ENCODE data around the gene PPP6R3.
"Not testable (repeated sequence)": the region's sequence is repeated elsewhere in the genome, so short reads cannot be mapped to it uniquely, and the experiment has no call there.

Gene PPP6R3

DNA sequence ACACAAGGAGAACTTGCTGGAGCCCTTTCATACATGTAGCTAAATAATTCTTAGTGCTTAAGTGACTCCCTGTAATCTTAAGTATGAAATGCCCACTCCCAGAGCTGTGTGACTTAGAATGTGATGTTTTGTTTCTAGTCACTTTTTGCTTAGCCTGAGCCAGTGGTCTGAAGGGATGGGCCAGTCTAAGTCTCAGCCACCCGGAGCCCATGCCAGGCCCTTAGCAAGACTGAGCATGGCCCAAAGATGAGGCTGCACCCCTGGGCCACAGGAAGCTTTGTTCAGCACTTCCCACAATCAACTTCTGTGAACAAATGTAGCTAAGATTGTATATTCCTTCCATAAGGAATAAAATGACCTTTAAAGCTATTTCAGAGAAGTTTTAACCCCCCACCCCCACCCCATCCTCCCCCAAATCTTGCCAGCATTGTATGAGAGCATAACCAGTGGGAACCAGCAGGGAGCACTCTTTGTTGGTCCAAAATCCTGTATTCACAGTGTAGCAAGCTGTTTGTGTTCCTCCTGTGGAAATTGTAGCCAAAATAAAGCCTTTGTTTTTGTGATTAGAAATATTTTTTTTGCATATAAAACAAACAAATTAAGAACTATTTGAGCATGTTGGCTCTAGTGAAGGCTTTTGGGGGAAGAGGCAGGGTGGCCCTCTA is 150.0 kb downstream of the PPP6R3 start:
- DNase-seq (ENCODE audit: low read depth), result no peak

DNA sequence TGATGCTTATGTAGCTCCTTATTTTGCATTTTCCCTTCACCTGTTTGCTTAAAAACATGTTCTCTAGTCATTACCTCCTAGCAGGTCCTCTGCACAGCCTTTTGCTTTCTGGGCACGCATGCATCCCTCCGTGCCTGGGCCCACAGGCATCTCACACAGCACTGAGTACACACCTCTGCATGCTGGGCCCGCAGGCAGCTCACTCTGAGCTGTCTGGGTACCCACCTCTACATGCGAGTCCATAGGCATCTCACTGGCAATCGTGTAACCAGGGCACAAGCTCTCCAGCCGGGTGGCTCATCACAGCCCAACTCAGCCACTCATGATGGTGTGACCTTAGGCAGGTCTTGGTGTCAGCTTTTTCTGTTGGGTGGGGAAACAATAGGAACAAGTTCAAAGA is 155.1 kb downstream of the PPP6R3 start:
- no peak for DNase-seq (ENCODE audit: low read depth)

DNA sequence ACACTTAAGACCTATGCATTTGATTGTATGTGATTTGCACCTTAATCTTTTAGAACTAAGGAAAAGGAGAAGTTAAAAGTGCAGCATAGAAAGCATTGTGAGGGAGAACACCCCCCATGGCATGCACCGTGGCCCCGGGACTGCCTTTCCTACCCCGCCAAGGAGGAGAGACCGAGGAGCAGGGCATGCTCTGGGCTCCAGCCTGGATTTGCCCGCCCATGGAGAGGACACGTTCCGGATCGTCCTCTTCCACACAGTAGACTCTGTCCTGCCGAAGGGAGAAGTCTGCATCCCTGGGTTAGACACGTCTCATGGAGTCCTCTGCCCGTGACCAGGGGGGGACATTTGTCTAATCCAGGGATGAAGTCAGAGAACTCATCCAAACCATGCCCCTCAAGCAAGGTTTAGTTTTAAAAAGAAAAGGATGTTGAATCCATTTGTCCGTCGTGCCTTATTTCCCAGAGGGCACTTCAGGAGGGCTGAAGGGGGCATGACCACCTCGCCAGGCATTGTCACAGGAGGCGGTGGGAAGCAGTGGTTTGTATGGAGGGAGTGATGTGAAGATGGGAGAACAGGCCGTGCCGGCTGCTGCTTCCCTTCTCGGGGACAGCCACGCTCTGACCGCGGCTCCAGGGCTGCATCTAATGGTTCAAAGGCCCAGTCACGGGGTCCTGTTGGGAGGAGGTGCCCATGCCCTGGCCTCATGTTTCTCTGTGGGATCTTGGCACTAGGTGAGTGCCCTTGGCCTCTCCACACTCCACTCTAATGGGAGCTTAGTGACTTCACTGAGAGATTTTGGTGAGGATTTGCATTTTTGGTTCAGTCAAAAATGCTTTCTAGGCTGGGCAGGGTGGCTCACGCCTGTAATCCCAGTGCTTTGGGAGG is 157.6 kb downstream of the PPP6R3 start:
- no peak for DNase-seq (ENCODE audit: low read depth)

DNA sequence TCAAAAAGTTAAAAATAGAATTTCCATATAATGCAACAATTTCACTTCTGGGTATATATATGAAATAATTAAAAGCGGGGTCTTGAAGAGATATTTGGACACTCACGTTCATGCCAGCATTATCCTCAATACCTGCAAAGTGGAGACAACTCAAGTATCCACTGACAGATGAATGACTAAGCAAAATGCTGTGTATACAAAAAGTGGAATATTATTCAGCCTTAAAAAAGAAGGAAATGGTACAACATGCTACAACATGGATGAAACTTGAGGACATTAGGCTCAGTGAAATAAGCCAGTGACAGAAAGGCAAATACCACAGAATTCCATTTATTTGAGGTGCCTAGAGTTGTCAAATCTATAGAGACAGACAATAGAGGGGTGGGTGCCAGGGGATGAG is 161.3 kb downstream of the PPP6R3 start:
- no peak for DNase-seq (ENCODE audit: low read depth)

DNA sequence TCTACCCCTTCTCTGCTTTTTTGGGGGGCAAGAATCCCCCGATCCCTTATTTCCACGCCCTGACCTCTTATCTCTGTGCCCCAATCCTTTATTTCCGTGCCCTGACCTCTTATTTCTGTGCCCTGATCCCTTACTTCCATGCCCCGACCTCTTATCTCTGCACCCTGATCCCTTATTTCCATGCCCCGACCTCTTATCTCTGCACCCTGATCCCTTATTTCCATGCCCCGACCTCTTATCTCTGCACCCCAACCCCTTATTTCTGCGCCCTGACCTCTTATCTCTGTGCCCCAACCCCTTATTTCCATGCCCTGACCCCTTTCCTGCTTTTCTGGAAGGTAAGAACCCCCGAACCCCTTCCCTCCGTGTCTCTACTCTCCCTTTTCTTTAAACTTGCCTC is 163.2 kb downstream of the PPP6R3 start:
- DNase-seq (ENCODE audit: low read depth), result not testable (repeated sequence)

DNA sequence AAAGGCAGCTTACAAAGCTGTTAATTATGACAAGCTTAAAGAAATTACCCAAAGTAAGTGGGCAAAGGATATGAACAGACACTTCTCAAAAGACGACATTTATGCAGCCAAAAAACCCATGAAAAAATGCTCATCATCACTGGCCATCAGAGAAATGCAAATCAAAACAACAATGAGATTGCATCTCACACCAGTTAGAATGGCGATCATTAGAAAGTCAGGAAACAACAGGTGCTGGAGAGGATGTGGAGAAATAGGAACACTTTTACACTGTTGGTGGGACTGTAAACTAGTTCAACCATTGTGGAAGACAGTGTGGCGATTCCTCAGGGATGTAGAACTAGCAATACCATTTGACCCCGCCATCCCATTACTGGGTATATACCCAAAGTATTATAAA is 164.5 kb downstream of the PPP6R3 start:
- not testable (repeated sequence) for DNase-seq (ENCODE audit: low read depth)

DNA sequence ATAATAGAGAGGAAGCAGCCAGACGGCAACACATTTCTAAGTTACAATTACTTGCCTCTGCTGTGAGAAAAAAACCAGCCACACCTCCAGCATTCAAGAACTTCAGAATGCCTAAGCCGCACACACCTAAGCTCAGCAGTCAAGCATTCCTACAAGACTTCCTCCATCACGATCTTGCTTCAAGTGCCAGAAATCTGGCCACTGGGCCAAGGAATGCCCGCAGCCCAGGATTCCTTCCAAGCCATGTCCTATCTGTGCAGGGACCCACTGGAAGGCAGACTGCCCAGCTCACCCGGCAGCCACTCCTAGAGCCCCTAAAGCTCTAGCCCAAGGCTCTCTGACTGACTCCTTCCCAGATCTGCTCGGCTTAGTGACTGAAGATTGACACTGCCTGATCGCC is 165.7 kb downstream of the PPP6R3 start:
- not testable (repeated sequence) for DNase-seq (ENCODE audit: low read depth)

DNA sequence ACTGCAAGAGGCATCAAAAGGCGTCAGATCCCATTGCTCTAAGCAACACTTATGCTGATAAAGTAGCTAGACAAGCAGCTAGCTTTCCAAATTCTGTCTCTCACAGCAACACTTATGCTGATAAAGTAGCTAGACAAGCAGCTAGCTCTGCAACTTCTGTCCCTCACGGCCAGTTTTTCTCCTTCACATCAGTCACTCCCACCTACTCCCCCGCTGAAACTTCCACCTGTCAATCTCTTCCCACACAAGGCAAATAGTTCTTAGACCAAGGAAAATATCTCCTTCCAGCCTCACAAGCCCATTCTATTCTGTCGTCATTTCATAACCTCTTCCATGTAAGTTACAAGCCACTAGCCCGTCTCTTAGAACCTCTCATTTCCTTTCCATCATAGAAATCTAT is 168.3 kb downstream of the PPP6R3 start:
- not testable (repeated sequence) for DNase-seq (ENCODE audit: low read depth)

DNA sequence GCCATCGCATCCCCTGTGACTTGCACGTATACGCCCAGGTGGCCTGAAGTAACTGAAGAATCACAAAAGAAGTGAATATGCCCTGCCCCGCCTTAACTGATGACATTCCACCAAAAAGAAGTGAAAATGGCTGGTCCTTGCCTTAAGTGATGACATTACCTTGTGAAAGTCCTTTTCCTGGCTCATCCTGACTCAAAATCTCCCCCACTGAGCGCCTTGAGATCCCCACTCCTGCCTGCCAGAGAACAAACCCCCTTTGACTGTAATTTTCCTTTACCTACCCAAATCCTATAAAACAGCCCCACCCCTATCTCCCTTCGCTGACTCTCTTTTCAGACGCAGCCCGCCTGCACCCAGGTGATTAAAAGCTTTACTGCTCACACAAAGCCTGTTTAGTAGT is 171.8 kb downstream of the PPP6R3 start:
- not testable (repeated sequence) for DNase-seq (ENCODE audit: low read depth)

DNA sequence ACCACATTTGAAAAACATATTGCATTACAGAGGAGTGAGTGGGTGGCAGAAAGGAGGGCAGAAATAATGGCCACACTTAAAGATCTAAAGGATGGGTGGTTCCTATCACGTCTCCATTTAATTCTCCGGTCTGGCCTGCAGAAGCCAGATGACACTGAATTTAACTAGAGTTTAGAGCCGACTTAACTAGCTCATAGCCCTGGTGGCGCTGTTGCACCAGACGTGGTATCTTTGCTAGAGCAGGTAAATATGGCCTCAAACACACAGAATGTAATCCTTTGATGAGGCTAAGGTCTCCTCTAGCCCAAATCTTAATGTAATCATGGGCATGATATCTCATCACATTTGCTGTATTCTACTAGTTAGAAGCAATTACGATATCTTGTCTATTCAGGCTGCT is 172.2 kb downstream of the PPP6R3 start:
- no peak for DNase-seq (ENCODE audit: low read depth)

DNA sequence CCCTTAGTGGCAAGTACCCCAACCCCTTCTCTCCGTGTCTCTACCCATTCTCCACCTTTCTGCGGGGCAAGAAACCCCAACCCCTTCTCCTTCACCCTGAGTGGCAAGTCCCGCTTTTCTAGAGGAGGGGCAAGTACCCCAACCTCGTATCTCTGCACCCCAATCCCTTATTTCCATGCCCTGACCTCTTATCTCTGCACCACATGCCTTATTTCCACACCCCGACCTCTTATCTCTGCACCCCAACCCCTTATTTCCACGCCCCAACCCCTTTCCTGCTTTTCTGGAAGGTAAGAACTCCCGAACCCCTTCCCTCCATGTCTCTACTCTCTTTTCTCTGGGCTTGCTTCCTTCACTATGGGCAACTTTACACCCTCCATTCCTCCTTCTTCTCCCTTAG is 174.1 kb downstream of the PPP6R3 start:
- DNase-seq (ENCODE audit: low read depth), result not testable (repeated sequence)

DNA sequence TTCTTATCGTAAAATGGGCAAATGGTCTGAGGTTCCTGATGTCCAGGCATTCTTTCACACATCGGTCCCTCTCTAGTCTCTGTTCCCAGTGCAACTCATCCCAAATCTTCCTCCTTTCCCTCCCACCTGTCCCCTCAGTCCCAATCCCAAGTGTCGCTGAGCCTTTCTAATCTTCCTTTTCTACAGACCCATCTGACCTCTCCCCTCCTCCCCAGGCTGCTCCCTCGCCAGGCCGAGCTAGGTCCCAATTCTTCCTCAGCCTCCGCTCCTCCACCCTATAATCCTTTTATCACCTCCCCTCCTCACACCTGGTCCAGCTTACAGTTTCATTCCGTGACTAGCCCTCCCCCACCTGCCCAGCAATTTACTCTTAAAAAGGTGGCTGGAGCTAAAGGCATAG is 174.6 kb downstream of the PPP6R3 start:
- not testable (repeated sequence) for DNase-seq (ENCODE audit: low read depth)

DNA sequence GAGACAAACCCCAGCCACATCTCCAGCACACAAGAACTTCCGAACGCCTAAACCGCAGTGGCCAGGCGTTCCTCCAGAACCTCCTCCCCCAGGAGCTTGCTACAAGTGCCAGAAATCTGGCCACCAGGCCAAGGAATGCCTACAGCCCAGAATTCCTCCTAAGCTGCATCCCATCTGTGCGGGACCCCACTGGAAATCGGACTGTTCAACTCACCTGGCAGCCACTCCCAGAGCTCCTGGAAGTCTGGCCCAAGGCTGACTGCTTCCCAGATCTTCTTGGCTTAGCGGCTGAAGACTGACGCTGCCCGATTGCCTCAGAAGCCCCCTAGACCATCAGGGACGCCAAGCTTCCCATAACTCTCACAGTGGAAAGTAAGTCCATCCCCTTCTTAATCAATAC is 175.3 kb downstream of the PPP6R3 start:
- DNase-seq (ENCODE audit: low read depth), result not testable (repeated sequence)

DNA sequence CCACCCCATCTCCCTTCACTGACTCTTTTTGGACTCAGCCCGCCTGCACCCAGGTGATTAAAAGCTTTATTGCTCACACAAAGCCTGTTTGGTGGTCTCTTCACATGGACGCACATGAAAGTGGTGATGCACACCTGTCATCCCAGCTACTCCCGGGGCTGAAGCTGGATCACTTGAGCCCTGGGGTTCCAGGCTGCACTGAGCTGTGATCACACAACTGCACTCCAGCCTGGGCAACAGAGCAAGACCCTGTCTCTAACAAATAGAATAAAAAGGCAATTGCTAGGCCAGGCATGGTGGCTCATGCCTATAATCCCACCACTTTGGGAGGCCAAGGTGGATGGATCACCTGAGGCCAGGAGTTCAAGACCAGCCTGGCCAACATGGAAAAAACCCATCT is 178.8 kb downstream of the PPP6R3 start:
- not testable (repeated sequence) for DNase-seq (ENCODE audit: low read depth)

DNA sequence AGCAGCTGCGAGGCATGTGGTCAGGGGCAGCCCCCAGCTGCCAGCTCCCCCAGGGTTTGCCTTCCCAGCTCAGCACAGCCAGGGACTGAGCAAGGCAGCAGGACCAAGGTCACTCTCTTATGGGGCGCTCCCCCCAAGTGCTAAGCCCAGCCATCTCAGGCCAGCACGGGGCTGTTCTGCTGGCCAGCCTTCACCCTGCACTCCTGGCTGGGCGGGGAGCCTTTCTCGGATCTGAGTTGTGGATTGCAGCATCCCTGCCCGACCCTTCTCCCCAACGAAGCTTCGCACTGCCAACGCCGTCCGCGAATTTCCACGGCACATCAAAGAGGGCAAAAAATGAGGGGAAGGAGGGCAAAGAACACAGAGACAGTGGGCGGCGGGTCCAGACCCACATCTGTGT is 181.3 kb downstream of the PPP6R3 start:
- no peak for DNase-seq (ENCODE audit: low read depth)

DNA sequence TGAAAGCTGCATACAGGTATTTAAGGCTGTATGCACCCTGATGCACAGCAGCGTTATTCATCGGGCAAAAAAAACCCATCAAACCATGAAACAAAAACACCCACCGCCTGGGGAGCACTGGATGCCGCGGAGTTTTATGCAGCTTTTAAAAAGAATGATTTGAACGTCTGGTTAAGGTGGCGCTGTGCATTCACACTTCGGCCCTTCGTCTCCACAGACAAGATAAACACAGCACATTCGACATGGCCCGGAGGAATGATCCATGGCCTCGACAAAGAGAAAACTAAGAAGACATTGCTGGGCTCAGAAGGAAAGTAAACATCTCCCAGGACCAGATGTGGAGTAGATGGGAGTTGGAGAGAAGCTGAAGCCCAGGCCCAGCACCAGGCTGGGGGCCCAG is 183.0 kb downstream of the PPP6R3 start:
- DNase-seq (ENCODE audit: low read depth), result no peak

DNA sequence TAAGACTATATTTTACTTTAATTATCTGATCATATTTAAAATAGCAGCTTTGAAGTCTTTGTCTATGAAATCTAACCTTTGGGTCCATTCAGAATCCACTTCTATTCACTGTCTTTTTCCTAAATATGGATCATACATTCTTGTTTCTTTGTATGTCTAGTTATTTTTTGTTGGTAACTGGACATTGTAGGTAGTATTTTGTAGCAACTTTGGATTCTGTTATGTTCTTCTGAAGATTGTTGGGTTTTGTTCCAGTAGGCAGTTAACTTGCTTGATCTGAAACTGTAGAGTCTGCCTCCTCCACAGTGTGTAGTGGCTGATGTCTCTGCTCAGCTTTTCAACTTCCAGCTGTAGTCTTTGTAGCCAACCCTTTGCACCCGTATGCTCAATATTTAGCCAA is 186.3 kb downstream of the PPP6R3 start:
- DNase-seq (ENCODE audit: low read depth), result no peak

DNA sequence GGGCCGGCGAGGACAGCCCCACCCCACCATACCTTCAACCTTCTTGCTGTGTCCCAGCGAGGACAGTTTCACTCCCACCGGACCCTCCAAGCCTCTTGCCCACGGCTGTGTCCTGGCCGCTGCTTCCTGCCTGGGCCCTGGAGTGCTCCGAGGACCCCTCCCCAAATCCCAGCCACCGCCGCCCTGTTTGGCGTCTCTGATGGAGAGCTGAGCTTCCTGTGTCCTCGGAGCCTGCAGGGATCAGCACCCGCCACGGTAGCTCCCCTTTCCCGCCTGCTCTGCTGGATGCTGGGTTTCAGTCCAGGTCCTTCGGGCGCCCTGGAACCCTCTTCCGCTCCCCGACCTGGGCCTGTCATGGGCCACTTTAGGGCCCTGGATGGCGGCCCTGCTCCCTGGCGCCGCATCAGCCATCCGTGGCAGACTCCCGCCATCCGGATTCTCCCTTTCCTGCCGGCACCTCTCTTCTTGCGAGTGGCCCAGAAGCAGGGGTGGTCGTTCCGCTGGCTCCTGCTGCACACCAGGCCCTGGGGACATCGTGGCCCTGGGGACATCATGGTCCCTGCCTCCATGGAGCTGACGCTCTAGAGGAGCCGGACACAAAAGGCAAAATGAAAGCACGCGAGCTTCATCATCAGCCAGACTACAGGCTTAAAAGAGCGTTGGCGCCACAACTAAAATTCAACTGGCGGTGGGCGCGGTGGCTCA is 189.5 kb downstream of the PPP6R3 start:
- no peak for DNase-seq (ENCODE audit: low read depth)

DNA sequence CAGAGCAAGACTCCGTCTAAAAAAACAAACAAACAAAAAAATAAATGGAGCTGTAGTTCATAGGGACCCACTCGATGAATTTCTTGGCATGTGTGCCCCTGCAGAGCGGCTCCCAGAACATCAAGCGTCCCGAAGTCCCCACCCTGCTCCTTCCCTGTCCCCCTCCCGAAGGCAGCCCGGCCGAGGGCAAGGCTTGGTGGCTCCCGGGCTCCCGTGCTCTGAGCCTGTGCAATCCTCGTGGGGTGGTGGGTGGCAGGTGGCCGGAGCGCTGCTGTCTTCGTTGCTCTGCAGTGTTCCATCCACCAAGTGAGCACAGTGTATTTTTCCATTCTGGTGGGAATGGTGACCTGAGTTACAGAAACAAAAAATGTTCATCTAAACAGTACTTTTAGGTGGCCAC is 190.2 kb downstream of the PPP6R3 start:
- no peak for DNase-seq (ENCODE audit: low read depth)

DNA sequence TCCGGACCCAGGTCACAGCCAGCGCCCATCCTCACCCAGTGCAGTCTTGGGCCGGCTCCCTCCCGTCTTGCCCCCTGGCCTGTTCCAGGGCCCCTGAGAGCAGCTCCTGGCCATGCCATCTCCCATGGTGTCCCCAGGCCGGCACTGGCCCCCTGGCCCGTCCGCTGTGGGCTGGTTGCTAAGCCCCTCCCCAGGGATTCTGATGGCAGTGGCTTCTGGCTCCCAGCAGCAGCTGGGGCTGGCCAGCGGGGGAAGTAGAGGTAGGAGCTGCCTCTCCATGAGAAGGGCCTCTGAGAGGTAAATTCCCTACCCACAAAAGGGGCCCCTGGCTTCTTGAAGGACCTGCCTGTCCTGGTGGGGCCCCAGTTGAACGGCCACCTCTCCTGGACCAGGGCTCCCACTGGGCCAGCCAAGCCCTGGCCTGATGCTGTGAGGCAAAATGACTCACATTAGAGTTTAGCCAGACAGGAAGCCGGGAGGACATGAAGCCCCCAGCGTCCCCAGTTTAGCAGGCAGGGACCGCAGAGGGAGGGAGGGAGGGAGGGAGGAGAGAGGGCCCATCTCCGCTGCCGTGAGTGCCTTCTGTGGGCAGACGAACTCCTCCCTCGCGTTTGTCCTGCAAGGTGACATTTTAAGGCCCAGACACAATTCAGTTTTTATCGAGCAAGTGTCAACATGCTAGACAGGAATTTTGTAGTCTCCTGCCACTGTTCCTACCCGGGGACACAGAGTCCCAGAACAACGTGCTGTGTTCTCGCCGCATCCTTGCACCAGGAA is 190.8 kb downstream of the PPP6R3 start:
- DNase-seq (ENCODE audit: low read depth), result no peak

DNA sequence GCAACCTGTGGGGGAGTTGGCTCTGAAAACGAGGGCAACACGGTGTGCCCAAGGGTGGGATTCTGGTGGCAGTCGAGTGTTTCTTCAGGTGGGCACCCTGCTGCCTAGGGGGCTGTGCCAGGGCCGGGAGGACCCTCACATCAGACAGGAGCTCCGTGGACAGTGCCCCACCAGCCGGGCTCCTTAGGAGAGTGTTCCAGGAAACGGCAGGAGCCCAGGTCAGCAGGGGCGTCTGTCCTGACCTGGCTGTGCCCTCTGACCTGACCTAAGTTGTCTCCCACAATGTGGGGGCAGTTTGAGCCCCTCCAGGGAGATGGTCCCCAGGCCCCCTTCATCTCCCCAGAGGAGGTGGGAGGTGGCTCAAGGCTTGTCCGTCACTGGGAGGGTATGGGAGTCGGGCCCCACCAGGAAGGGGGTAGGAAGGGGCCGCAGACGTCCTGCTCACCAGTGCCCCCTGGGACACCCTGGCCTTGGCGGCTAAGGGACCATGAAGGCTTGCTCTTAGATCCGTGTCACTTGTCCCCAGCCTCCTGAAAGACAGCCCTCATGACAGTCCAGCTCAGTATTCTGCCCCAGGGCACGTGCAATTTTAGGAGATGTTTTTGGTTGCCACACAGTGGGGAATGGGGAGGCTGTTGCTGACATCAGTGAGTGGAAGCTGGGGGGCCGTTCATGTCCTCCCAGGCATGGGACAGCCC is 191.6 kb downstream of the PPP6R3 start:
- DNase-seq (ENCODE audit: low read depth), result no peak
